T-helper 17 cell (primary cell): ENCODE data around the gene STK39. TPM values are rescaled to one million over a fixed set of nuclear protein-coding genes. Genes with fewer than 3 reads are reported as not detected.

ENCODE experiments used
- ATAC-seq: fragments of 150-1000 bp; cut with Tn5 transposase; 2 replicates; pipeline ENCODE4 v1.10.0; 2021; ENCODE audit warnings: mild to moderate bottlenecking, moderate library complexity
- DNase-seq, 3 donors: peaks; one replicate each; pipeline versions ENCODE4 v3.0.0 to v3.0.0-alpha.2; 2020 to 2021
- H3K9me3 ChIP-seq: one replicate; pipeline ENCODE4 v1.7.0; 2013; ENCODE audit warnings: low read length, mild to moderate bottlenecking; ENCODE audit not compliant: control insufficient read depth, poor library complexity, severe bottlenecking
- H3K27ac Mint-ChIP-seq: one replicate; pipeline ENCODE4 v1.8.0; 2022; ENCODE audit warnings: mild to moderate bottlenecking, moderate library complexity, mixed read lengths
- H3K27me3 Mint-ChIP-seq: one replicate; pipeline ENCODE4 v1.8.0; 2022; ENCODE audit warnings: mixed read lengths
- H3K36me3 Mint-ChIP-seq: one replicate; pipeline ENCODE4 v1.8.0; 2022; ENCODE audit warnings: low read depth, mixed read lengths
- H3K4me1 Mint-ChIP-seq: one replicate; pipeline ENCODE4 v1.8.0; 2022; ENCODE audit warnings: mild to moderate bottlenecking, mixed read lengths
- H3K4me3 Mint-ChIP-seq: one replicate; pipeline ENCODE4 v1.8.0; 2022; ENCODE audit warnings: mild to moderate bottlenecking, moderate library complexity, mixed read lengths
- total RNA-seq, 4 donors: library from RNA in 2 of 4; stranded (reverse) in 2 of 4; gene quantifications; one replicate each; pipeline ENCODE4 v1.2.3 and lab custom pipeline; 2022 to 2026

Gene STK39
- total RNA-seq, 2 donors from 2014 or later = 24.1 to 26.1 TPM

- no peak overlapping the region for H3K27ac Mint-ChIP-seq
- H3K4me1 Mint-ChIP-seq = peaks cover 21% of the 10 kb centered on the region
- no peak overlapping the region for H3K4me3 Mint-ChIP-seq
- no peaks in the 10 kb centered on the region for H3K9me3 ChIP-seq
- H3K27me3 Mint-ChIP-seq = no peaks in the 10 kb centered on the region
- DNase-seq = no peak
- H3K36me3 Mint-ChIP-seq = peaks cover 7% of the 10 kb centered on the region
- no peak for ATAC-seq
These were observed 94.4 kb downstream of the STK39 start for GRCh38 chr2:168152902-168153530.

- no peak for ATAC-seq
- no peaks in the 10 kb centered on the region for H3K27me3 Mint-ChIP-seq
- DNase-seq = no peak
- H3K9me3 ChIP-seq = no peaks in the 10 kb centered on the region
- H3K4me1 Mint-ChIP-seq = peaks cover 14% of the 10 kb centered on the region
- H3K36me3 Mint-ChIP-seq = peaks cover 7% of the 10 kb centered on the region
- H3K27ac Mint-ChIP-seq = no peak overlapping the region
- no peak overlapping the region for H3K4me3 Mint-ChIP-seq
These were observed 97.4 kb downstream of the STK39 start for GRCh38 chr2:168149986-168150385.

GRCh38 chr2:168149150-168149974 lies 98.0 kb downstream of the STK39 start:
- H3K4me3 Mint-ChIP-seq = no peak overlapping the region
- peaks cover 18% of the 10 kb centered on the region for H3K4me1 Mint-ChIP-seq
- H3K9me3 ChIP-seq = no peaks in the 10 kb centered on the region
- H3K27ac Mint-ChIP-seq = no peak overlapping the region
- DNase-seq (no peak), ATAC-seq (no peak)
- H3K27me3 Mint-ChIP-seq = no peaks in the 10 kb centered on the region
- peaks cover 7% of the 10 kb centered on the region for H3K36me3 Mint-ChIP-seq

- H3K27me3 Mint-ChIP-seq = no peaks in the 10 kb centered on the region
- H3K4me1 Mint-ChIP-seq = peaks cover 19% of the 10 kb centered on the region
- no peak for DNase-seq
- H3K9me3 ChIP-seq = no peaks in the 10 kb centered on the region
- H3K36me3 Mint-ChIP-seq = peaks cover 8% of the 10 kb centered on the region
- no peak for ATAC-seq
- H3K4me3 Mint-ChIP-seq = no peak overlapping the region
- no peak overlapping the region for H3K27ac Mint-ChIP-seq
These were observed 99.3 kb downstream of the STK39 start for GRCh38 chr2:168147830-168148794.

- DNase-seq (no peak), ATAC-seq (no peak)
- H3K9me3 ChIP-seq = no peaks in the 10 kb centered on the region
- H3K36me3 Mint-ChIP-seq = peaks cover 7% of the 10 kb centered on the region
- no peak overlapping the region for H3K4me3 Mint-ChIP-seq
- peaks cover 20% of the 10 kb centered on the region for H3K4me1 Mint-ChIP-seq
- no peaks in the 10 kb centered on the region for H3K27me3 Mint-ChIP-seq
- no peak overlapping the region for H3K27ac Mint-ChIP-seq
These were observed 100.2 kb downstream of the STK39 start for GRCh38 chr2:168146892-168147810.

- peak overlapping the region; percentile 68 for H3K27ac Mint-ChIP-seq
- no peaks in the 10 kb centered on the region for H3K9me3 ChIP-seq
- H3K36me3 Mint-ChIP-seq = peaks cover 6% of the 10 kb centered on the region
- H3K27me3 Mint-ChIP-seq = no peaks in the 10 kb centered on the region
- ATAC-seq = no peak
- no peak overlapping the region for H3K4me3 Mint-ChIP-seq
- DNase-seq = no peak
- H3K4me1 Mint-ChIP-seq = peaks cover 20% of the 10 kb centered on the region
These were observed 101.7 kb downstream of the STK39 start for GRCh38 chr2:168145426-168146310.

GRCh38 chr2:168145011-168145410 lies 102.4 kb downstream of the STK39 start:
- Mint-ChIP-seq H3K27ac (peak overlapping the region; percentile 49), H3K27me3 (no peaks in the 10 kb centered on the region), H3K4me1 (peaks cover 19% of the 10 kb centered on the region), H3K4me3 (no peak overlapping the region), H3K36me3 (peaks cover 6% of the 10 kb centered on the region)
- no peak for DNase-seq
- H3K9me3 ChIP-seq = no peaks in the 10 kb centered on the region
- ATAC-seq = no peak

GRCh38 chr2:168143813-168144212 lies 103.6 kb downstream of the STK39 start:
- no peak for DNase-seq
- Mint-ChIP-seq H3K36me3 (peaks cover 4% of the 10 kb centered on the region), H3K4me3 (no peak overlapping the region), H3K27me3 (no peaks in the 10 kb centered on the region), H3K4me1 (peaks cover 17% of the 10 kb centered on the region), H3K27ac (no peak overlapping the region)
- no peaks in the 10 kb centered on the region for H3K9me3 ChIP-seq
- no peak for ATAC-seq

- Mint-ChIP-seq H3K27me3 (no peaks in the 10 kb centered on the region), H3K4me1 (peaks cover 22% of the 10 kb centered on the region), H3K27ac (no peak overlapping the region), H3K4me3 (no peak overlapping the region), H3K36me3 (peaks cover 8% of the 10 kb centered on the region)
- ATAC-seq (no peak), DNase-seq (no peak)
- no peaks in the 10 kb centered on the region for H3K9me3 ChIP-seq
These were observed 106.5 kb downstream of the STK39 start for GRCh38 chr2:168140892-168141291.

- peaks cover 12% of the 10 kb centered on the region for H3K36me3 Mint-ChIP-seq
- H3K9me3 ChIP-seq = no peaks in the 10 kb centered on the region
- DNase-seq (no peak), ATAC-seq (no peak)
- H3K4me3 Mint-ChIP-seq = no peak overlapping the region
- no peaks in the 10 kb centered on the region for H3K27me3 Mint-ChIP-seq
- no peak overlapping the region for H3K27ac Mint-ChIP-seq
- peaks cover 24% of the 10 kb centered on the region for H3K4me1 Mint-ChIP-seq
These were observed 107.5 kb downstream of the STK39 start for GRCh38 chr2:168139852-168140251.

- Mint-ChIP-seq H3K36me3 (peaks cover 13% of the 10 kb centered on the region), H3K27me3 (no peaks in the 10 kb centered on the region), H3K4me1 (peaks cover 20% of the 10 kb centered on the region), H3K4me3 (no peak overlapping the region), H3K27ac (no peak overlapping the region)
- DNase-seq (no peak), ATAC-seq (no peak)
- no peaks in the 10 kb centered on the region for H3K9me3 ChIP-seq
These were observed 108.5 kb downstream of the STK39 start for GRCh38 chr2:168138901-168139300.
